Raji (cell line): ENCODE measurements around the gene NHSL1.

Experiments
- POLR2A ChIP-seq: IDR thresholded peaks from 2 replicates; pipeline ENCODE4 v1.6.1; 2011; ENCODE audit warnings: low read depth, low read length, control low read depth; ENCODE audit not compliant: insufficient read depth

NHSL1 gene

GRCh38 chr6:138417493-138418117 is 81.7 kb downstream of the NHSL1 start:
- TF ChIP-seq POLR2A: no peak

- TF ChIP-seq POLR2A: no peak
Observed at GRCh38 chr6:138416206-138416605, 83.1 kb downstream of the NHSL1 start.

GRCh38 chr6:138415125-138415524 is 84.2 kb downstream of the NHSL1 start:
- no peak for TF ChIP-seq POLR2A

GRCh38 chr6:138410972-138411880 is 88.1 kb downstream of the NHSL1 start:
- TF ChIP-seq POLR2A: no peak

GRCh38 chr6:138410048-138410735 is 89.1 kb downstream of the NHSL1 start:
- TF ChIP-seq POLR2A: no peak

- TF ChIP-seq POLR2A: no peak
Observed at GRCh38 chr6:138406443-138406842, 92.9 kb downstream of the NHSL1 start.

- TF ChIP-seq POLR2A: no peak
Observed at GRCh38 chr6:138405816-138406413, 93.4 kb downstream of the NHSL1 start.

GRCh38 chr6:138404666-138405337 is 94.5 kb downstream of the NHSL1 start:
- TF ChIP-seq POLR2A: no peak

- no peak for TF ChIP-seq POLR2A
Observed at GRCh38 chr6:138403801-138404665, 95.3 kb downstream of the NHSL1 start, which contains the start of gene HEBP2. TSS of gene HEBP2 (plus strand) at chr6:138404223. CDS start at chr6:138404496, 273 bp downstream.

- no peak for TF ChIP-seq POLR2A
Observed at GRCh38 chr6:138403324-138403800, 95.9 kb downstream of the NHSL1 start.

- no peak for TF ChIP-seq POLR2A
Observed at GRCh38 chr6:138402838-138403187, 96.5 kb downstream of the NHSL1 start.

GRCh38 chr6:138401960-138402837 is 97.1 kb downstream of the NHSL1 start:
- TF ChIP-seq POLR2A: no peak

GRCh38 chr6:138400326-138400725 is 99.0 kb downstream of the NHSL1 start:
- TF ChIP-seq POLR2A: no peak
